Esophagus squamous epithelium (tissue), 4 donors: Measurements from ENCODE around the gene IGFBP6.

Experiments
- POLR2A ChIP-seq, 4 donors: fragments of 450-650 bp; IDR thresholded peaks; one replicate each; pipeline ENCODE4 v1.6.1; 2017; ENCODE audit warnings: antibody characterized with exemption in 4 of 4, mild to moderate bottlenecking in 4 of 4, moderate library complexity in 3 of 4
- TF ChIP-seq, protein P1 (sequence below), 6 experiments: fragments of 450-650 bp in 4 of 6; fragments of 200-600 bp in 2 of 6; sonication (generic) in 2 of 6; IDR thresholded peaks; one replicate each; pipeline ENCODE4 v1.5.1; 2016 to 2019; ENCODE audit warnings: antibody characterized with exemption in 6 of 6, mild to moderate bottlenecking in 4 of 6, moderate library complexity in 4 of 6

DNA sequence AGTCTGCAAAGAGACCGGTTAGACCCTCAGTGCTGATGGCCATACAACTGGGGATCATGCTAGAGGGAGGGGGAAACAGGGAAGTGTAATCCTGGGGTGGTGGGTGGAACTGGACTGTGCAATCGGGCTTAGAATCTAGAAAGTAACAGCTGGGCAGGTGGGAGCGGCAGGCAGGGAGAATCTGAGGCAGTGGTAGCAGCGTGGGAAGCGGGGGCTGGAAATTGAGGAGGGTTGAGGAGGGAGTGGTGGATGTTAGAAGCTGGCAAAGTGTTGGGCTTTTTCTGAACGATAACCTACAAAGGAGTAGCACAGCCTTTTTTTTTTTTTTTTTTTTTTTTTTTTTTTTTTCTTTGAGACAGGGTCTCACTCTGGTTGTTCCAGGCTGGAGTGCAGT, 3.1 kb upstream of the IGFBP6 start:
- no peak for TF ChIP-seq POLR2A (IDR thresholded peaks at IDR 0.05)
- TF ChIP-seq, protein P1, sequence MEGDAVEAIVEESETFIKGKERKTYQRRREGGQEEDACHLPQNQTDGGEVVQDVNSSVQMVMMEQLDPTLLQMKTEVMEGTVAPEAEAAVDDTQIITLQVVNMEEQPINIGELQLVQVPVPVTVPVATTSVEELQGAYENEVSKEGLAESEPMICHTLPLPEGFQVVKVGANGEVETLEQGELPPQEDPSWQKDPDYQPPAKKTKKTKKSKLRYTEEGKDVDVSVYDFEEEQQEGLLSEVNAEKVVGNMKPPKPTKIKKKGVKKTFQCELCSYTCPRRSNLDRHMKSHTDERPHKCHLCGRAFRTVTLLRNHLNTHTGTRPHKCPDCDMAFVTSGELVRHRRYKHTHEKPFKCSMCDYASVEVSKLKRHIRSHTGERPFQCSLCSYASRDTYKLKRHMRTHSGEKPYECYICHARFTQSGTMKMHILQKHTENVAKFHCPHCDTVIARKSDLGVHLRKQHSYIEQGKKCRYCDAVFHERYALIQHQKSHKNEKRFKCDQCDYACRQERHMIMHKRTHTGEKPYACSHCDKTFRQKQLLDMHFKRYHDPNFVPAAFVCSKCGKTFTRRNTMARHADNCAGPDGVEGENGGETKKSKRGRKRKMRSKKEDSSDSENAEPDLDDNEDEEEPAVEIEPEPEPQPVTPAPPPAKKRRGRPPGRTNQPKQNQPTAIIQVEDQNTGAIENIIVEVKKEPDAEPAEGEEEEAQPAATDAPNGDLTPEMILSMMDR (IDR thresholded peaks at IDR 0.05): no peak
